ENCODE measurements around the gene CCL5. TPM values are rescaled to one million over a fixed set of nuclear protein-coding genes. Genes with fewer than 3 reads are reported as not detected.

The CCL5 gene
- polyA plus RNA-seq, 1 donor (not counting 4 experiments of a cell fraction or from before 2014, with no cell fraction given) = 0.46 TPM

DNA sequence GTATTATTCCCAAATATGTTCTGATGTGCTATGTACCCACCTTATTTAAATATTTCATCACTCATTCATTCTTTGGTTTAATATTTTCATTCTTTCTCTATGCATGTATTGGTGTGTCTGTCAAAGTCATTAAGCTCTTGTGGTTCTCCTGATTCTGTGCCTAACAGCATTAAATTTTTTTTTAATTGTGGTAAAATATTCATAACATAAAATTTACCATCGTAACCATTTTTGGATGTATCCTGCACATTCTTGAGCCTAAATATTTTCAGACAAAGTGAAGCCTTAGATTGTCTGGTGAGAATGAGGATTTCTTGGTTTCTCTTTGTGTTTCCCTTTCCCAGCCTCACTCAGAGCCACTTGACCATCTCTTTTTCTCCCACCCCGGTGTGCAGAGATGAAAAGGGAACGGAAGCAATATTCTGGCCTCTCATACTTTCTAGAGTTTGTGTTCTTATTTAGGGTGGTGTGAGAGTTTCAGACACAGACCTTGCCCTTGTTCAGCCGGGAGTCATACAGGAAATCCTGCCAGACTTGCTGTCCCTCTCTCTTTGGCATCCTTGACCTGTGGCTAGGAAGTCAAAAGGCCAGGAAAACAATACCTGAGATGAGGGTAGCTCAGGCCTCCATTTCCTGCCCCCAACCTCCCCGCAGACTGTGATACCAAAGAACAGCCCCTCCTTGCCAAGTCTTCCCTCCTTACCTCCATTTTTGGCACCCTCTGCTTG, 4.9 kb downstream of the CCL5 start:
- dilution Hi-C loops (cut with MboI; ENCODE audit: extremely low pct_ligation_motif_present, low sequenced_read_pairs) = no loop called here

DNA sequence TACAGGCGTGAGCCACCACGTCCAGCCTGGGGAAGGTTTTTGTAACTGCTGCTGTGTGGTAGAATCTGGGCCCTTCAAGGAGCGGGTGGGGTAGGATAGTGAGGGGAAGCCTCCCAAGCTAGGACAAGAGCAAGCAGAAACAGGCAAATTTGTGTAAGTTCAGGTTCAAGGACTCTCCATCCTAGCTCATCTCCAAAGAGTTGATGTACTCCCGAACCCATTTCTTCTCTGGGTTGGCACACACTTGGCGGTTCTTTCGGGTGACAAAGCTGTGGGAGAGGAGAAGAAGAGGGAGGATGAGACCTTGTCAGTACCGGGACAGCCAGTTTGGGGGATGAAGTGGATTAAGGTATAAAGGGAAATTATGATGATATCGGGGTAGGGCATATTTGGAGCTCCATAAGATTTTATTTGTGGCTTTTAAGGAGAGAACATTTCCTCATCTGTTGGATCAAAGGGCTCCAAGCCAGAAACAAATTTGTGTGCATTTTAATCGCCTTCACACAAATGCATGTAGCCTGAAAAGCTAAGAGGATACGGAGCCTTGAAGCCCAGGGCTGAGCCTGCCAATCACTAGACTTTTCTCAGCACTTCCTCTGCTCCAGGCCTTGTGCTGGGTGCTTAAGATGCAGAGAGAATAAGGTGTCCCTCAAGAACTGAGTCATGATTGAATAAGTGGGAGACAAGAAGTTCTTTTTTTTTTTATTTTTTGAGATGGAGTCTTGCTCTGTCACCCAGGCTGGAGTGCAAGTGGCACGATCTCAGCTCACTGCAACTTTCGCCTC, 7.8 kb downstream of the CCL5 start:
- no peaks in the 10 kb centered on the region for H3K27me3 ChIP-seq (ENCODE audit: control insufficient read depth, extremely low read depth, insufficient read depth, low read length)
- no peak for TF ChIP-seq EZH2 (IDR thresholded peaks at IDR 0.05; ENCODE audit: low read length)
- TF ChIP-seq, protein P1, sequence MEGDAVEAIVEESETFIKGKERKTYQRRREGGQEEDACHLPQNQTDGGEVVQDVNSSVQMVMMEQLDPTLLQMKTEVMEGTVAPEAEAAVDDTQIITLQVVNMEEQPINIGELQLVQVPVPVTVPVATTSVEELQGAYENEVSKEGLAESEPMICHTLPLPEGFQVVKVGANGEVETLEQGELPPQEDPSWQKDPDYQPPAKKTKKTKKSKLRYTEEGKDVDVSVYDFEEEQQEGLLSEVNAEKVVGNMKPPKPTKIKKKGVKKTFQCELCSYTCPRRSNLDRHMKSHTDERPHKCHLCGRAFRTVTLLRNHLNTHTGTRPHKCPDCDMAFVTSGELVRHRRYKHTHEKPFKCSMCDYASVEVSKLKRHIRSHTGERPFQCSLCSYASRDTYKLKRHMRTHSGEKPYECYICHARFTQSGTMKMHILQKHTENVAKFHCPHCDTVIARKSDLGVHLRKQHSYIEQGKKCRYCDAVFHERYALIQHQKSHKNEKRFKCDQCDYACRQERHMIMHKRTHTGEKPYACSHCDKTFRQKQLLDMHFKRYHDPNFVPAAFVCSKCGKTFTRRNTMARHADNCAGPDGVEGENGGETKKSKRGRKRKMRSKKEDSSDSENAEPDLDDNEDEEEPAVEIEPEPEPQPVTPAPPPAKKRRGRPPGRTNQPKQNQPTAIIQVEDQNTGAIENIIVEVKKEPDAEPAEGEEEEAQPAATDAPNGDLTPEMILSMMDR (optimal IDR thresholded peaks at IDR 0.05 in 1 of 3, IDR thresholded peaks at IDR 0.05 in 1 of 3, conservative IDR thresholded peaks at IDR 0.05 in 1 of 3; ENCODE audit: extremely low read depth in 1 of 3, insufficient read depth in 2 of 3, low read length in 3 of 3) = no peak
- no peak overlapping the region for H3K4me2 ChIP-seq (ENCODE audit: control insufficient read depth, extremely low read depth, insufficient read depth, low read depth, low read length)
- H3K36me3 ChIP-seq (ENCODE audit: control insufficient read depth in 2 of 2, extremely low read depth in 1 of 2, insufficient read depth in 2 of 2, low read length in 2 of 2) = no peaks in the 10 kb centered on the region
- no peaks in the 10 kb centered on the region for H3K4me1 ChIP-seq (ENCODE audit: control insufficient read depth, extremely low read depth, insufficient read depth, low read length)
- H3K27ac ChIP-seq (ENCODE audit: control insufficient read depth, insufficient read depth, low read length) = no peak overlapping the region
- FAIRE-seq (no peak), DNase-seq (ENCODE audit: low read depth, low spot score) (no peak)
- H4K20me1 ChIP-seq (ENCODE audit: control insufficient read depth, extremely low read depth, insufficient read depth, low read length) = no peaks in the 10 kb centered on the region
- H3K9me1 ChIP-seq (ENCODE audit: control insufficient read depth, extremely low read depth, insufficient read depth, low read length) = no peaks in the 10 kb centered on the region
- no peaks in the 10 kb centered on the region for H3K79me2 ChIP-seq (ENCODE audit: control insufficient read depth, insufficient read depth, low read length)
- no peak overlapping the region for H3K4me3 ChIP-seq (ENCODE audit: control insufficient read depth in 2 of 3, extremely low read depth in 1 of 3, insufficient read depth in 2 of 3, low read depth in 1 of 3, low read length in 3 of 3)
- no peak overlapping the region for H2AFZ ChIP-seq (ENCODE audit: control insufficient read depth, low read length)
- dilution Hi-C loops (cut with MboI; ENCODE audit: extremely low pct_ligation_motif_present, low sequenced_read_pairs) = no loop called here
- H3K9me3 ChIP-seq (ENCODE audit: control insufficient read depth, low read depth, low read length) = no peaks in the 10 kb centered on the region
- no peak overlapping the region for H3K9ac ChIP-seq (ENCODE audit: control insufficient read depth, extremely low read depth, insufficient read depth, low read length)

More for the DNA sequence above, 4.9 kb downstream of the CCL5 start:
- DNase-seq (ENCODE audit: low read depth, low spot score) (no peak), FAIRE-seq (no peak)
- Histone ChIP-seq H3K4me1 (ENCODE audit: control insufficient read depth, extremely low read depth, insufficient read depth, low read length) (peaks cover 5% of the 10 kb centered on the region), H4K20me1 (ENCODE audit: control insufficient read depth, extremely low read depth, insufficient read depth, low read length) (no peaks in the 10 kb centered on the region), H3K27me3 (ENCODE audit: control insufficient read depth, extremely low read depth, insufficient read depth, low read length) (no peaks in the 10 kb centered on the region), H3K4me3 (ENCODE audit: control insufficient read depth in 2 of 3, extremely low read depth in 1 of 3, insufficient read depth in 2 of 3, low read depth in 1 of 3, low read length in 3 of 3) (no peak overlapping the region), H3K9me3 (ENCODE audit: control insufficient read depth, low read depth, low read length) (no peaks in the 10 kb centered on the region), H2AFZ (ENCODE audit: control insufficient read depth, low read length) (no peak overlapping the region), H3K4me2 (ENCODE audit: control insufficient read depth, extremely low read depth, insufficient read depth, low read depth, low read length) (no peak overlapping the region), H3K9me1 (ENCODE audit: control insufficient read depth, extremely low read depth, insufficient read depth, low read length) (no peaks in the 10 kb centered on the region), H3K36me3 (ENCODE audit: control insufficient read depth in 2 of 2, extremely low read depth in 1 of 2, insufficient read depth in 2 of 2, low read length in 2 of 2) (no peaks in the 10 kb centered on the region), H3K27ac (ENCODE audit: control insufficient read depth, insufficient read depth, low read length) (no peak overlapping the region), H3K9ac (ENCODE audit: control insufficient read depth, extremely low read depth, insufficient read depth, low read length) (no peak overlapping the region), H3K79me2 (ENCODE audit: control insufficient read depth, insufficient read depth, low read length) (no peaks in the 10 kb centered on the region)
- TF ChIP-seq, protein P1 (optimal IDR thresholded peaks at IDR 0.05 in 1 of 3, IDR thresholded peaks at IDR 0.05 in 1 of 3, conservative IDR thresholded peaks at IDR 0.05 in 1 of 3; ENCODE audit: extremely low read depth in 1 of 3, insufficient read depth in 2 of 3, low read length in 3 of 3) = no peak
- no peak for TF ChIP-seq EZH2 (IDR thresholded peaks at IDR 0.05; ENCODE audit: low read length)
